Tibial nerve (tissue), 4 donors: ENCODE results near the gene AEBP1. TPM values are rescaled to one million over a fixed set of nuclear protein-coding genes. Genes with fewer than 3 reads are reported as not detected.

Experiments
- DNase-seq, 2 donors: peaks; one replicate each; pipeline ENCODE4 v3.0.0-alpha.2; 2019; ENCODE audit warnings: low spot score in 2 of 2
- H3K27ac ChIP-seq, 4 donors: fragments of 200-600 bp; sonication (generic) in 3 of 4; one replicate each; pipeline ENCODE4 v1.5.1; 2017 to 2019; ENCODE audit warnings: mild to moderate bottlenecking in 1 of 4
- H3K27me3 ChIP-seq, 2 donors: fragments of 200-600 bp; sonication (generic) in 1 of 2; one replicate each; pipeline versions ENCODE4 v1.5.1 to v1.6.0; 2017 to 2019
- H3K36me3 ChIP-seq, 3 donors: fragments of 200-600 bp; sonication (generic); one replicate each; pipeline ENCODE4 v1.5.1; 2018 to 2019
- H3K4me1 ChIP-seq, 4 donors: fragments of 200-600 bp; sonication (generic) in 3 of 4; one replicate each; pipeline ENCODE4 v1.5.1; 2017 to 2019
- H3K4me3 ChIP-seq, 4 donors: fragments of 200-600 bp; sonication (generic) in 3 of 4; one replicate each; pipeline ENCODE4 v1.5.1; 2017 to 2019; ENCODE audit warnings: mild to moderate bottlenecking in 1 of 4, moderate library complexity in 1 of 4
- H3K9me3 ChIP-seq, 4 donors: fragments of 200-600 bp; sonication (generic) in 3 of 4; one replicate each; pipeline ENCODE4 v1.5.1; 2017 to 2019
- CTCF ChIP-seq, 5 experiments: fragments of 200-600 bp in 3 of 5; fragments of 450-650 bp in 2 of 5; sonication (generic) in 3 of 5; IDR thresholded peaks; one replicate each; pipeline ENCODE4 v1.5.1; 2016 to 2019; ENCODE audit warnings: antibody characterized with exemption in 5 of 5, mild to moderate bottlenecking in 3 of 5, moderate library complexity in 2 of 5
- EP300 ChIP-seq, 2 donors: sonication (generic); formaldehyde crosslinking; IDR thresholded peaks; one replicate each; pipeline ENCODE4 v1.6.1; 2017; ENCODE audit warnings: antibody characterized with exemption in 2 of 2, mild to moderate bottlenecking in 1 of 2
- POLR2A ChIP-seq, 2 donors: fragments of 450-650 bp; IDR thresholded peaks; one replicate each; pipeline ENCODE4 v1.6.1; 2017; ENCODE audit warnings: antibody characterized with exemption in 2 of 2, mild to moderate bottlenecking in 2 of 2, moderate library complexity in 2 of 2
- WGBS, 2 donors: methylation state at CpG; one replicate each; pipeline ENCODE4 v1.1.5; 2018; 5-methylcytosine and 5-hydroxymethylcytosine counted together
- total RNA-seq, 4 donors: library from RNA; depleted of rRNA; stranded (reverse); fragments of >200 nt; gene quantifications; one replicate each; pipeline ENCODE4 v1.1.0, GENCODE V29; 2016

The AEBP1 gene
- total RNA-seq, 4 donors from 2014 or later: 142 to 440 (median 264) TPM

DNA sequence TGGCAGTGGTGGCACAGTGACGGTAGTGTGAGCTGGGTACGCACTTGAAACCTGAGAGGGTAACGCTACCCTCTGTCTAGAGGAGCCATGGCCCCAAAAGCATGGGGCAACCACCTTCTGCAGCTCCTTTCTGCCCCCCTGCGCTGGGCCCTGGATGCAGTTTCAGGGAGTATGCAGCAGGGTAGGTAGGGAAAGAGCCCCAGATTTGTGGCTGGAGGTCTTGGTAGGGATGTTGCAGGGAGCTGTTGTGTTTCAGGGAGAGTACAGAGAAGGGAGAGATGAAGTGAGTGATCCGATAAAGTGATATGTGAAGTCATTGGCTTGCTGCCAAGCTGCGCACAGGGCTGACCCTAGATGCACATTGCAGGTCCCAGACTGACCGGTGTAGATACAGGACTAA is 36.1 kb upstream of the AEBP1 start:
- H3K9me3 ChIP-seq: no peaks in the 10 kb centered on the region
- peaks cover 0 to 6% (median 0%) of the 10 kb centered on the region in 3 donors for H3K36me3 ChIP-seq
- H3K27me3 ChIP-seq: no peaks in the 10 kb centered on the region
- no peak for TF ChIP-seq EP300 (IDR thresholded peaks at IDR 0.05)
- no peak for TF ChIP-seq CTCF (IDR thresholded peaks at IDR 0.05)
- no peak for DNase-seq
- no peak overlapping the region for H3K27ac ChIP-seq
- H3K4me1 ChIP-seq: peaks cover 0 to 43% (median 20%) of the 10 kb centered on the region in 4 donors
- H3K4me3 ChIP-seq: no peak overlapping the region
- WGBS, 2 donors: 59 to 63% methylated on average over 7 of the region's 7 CpGs

DNA sequence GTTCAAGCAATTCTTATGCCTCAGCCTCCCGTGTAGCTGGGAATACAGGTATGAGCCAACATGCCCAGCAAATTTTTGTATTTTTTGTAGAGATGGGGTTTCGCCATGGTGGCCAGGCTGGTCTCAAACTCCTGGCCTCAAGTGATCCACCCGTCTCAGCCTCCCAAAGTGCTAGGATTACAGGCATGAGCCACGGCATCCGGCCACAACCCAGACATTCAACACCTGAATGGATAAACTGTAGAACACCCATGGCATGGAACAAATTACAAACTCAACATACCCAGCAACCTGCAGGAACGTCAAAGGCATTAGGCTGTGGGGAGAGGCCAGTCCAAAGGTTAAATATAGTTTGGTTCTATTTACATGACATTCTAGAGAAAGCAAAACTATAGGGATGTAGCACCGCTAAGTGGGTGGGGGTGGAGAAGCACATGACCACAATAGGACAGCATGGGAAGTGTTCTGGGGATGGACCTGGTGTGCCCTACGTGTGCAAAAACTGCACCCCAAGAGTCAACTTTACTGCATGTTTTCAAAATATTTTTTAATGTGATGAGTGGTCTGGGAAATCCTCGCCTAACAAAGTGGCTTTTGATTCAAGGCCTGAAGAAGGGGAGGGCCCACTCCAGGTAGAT is 32.3 kb upstream of the AEBP1 start:
- no peak for DNase-seq
- Histone ChIP-seq H3K27me3 (no peaks in the 10 kb centered on the region), H3K4me3 (no peak overlapping the region), H3K4me1 (peaks cover 0 to 28% (median 9%) of the 10 kb centered on the region in 4 donors), H3K27ac (peak overlapping the region in 2 of 4 donors; percentile 47 to 75), H3K9me3 (no peaks in the 10 kb centered on the region), H3K36me3 (peaks cover 0 to 44% (median 0%) of the 10 kb centered on the region in 3 donors)
- 60 to 65% methylated on average over 9 of the region's 9 CpGs for WGBS, 2 donors
- no peak for TF ChIP-seq CTCF (IDR thresholded peaks at IDR 0.05)
- no peak for TF ChIP-seq EP300 (IDR thresholded peaks at IDR 0.05)
- no peak for TF ChIP-seq POLR2A (IDR thresholded peaks at IDR 0.05)

- H3K27ac ChIP-seq: peak overlapping the region in 3 of 4 donors; percentile 47 to 83 (median 75)
- H3K4me3 ChIP-seq: no peak overlapping the region
- TF ChIP-seq EP300 (IDR thresholded peaks at IDR 0.05) (peak in 1 of 2 donors; percentile 28), POLR2A (IDR thresholded peaks at IDR 0.05) (no peak), CTCF (IDR thresholded peaks at IDR 0.05) (peak; percentile 38 to 66 (median 51))
- 33 to 38% methylated on average over 11 of the region's 12 CpGs for WGBS, 2 donors
- H3K36me3 ChIP-seq: peaks cover 0 to 51% (median 5%) of the 10 kb centered on the region in 3 donors
- H3K9me3 ChIP-seq: no peaks in the 10 kb centered on the region
- H3K4me1 ChIP-seq: peaks cover 0 to 28% (median 9%) of the 10 kb centered on the region in 4 donors
- peak; percentile 58 to 81 for DNase-seq
- no peaks in the 10 kb centered on the region for H3K27me3 ChIP-seq
Measured at GRCh38 chr7:44072364-44073231, 31.5 kb upstream of the AEBP1 start.

GRCh38 chr7:44073664-44074348 is 30.3 kb upstream of the AEBP1 start:
- WGBS, 2 donors: 56 to 73% methylated on average over 15 to 17 of the region's 26 CpGs
- no peak for TF ChIP-seq EP300 (IDR thresholded peaks at IDR 0.05)
- TF ChIP-seq CTCF (IDR thresholded peaks at IDR 0.05): no peak
- peak in 1 of 2 donors; percentile 42 for TF ChIP-seq POLR2A (IDR thresholded peaks at IDR 0.05)
- Histone ChIP-seq H3K36me3 (peaks cover 0 to 63% (median 17%) of the 10 kb centered on the region in 3 donors), H3K4me1 (peaks cover 0 to 28% (median 9%) of the 10 kb centered on the region in 4 donors), H3K4me3 (no peak overlapping the region), H3K27ac (peak overlapping the region in 3 of 4 donors; percentile 47 to 83 (median 75)), H3K9me3 (no peaks in the 10 kb centered on the region), H3K27me3 (no peaks in the 10 kb centered on the region)
- DNase-seq: peak; percentile 35 to 48
